ENCODE results near the gene SEBOX. TPM values are rescaled to one million over a fixed set of nuclear protein-coding genes. Genes with fewer than 3 reads are reported as not detected.

SEBOX gene
- total and polyA plus RNA-seq, 2 of the 8 experiments (the other 6 are each of a cell fraction or from before 2014, with no cell fraction given): not detected

- TF ChIP-seq, protein P1, sequence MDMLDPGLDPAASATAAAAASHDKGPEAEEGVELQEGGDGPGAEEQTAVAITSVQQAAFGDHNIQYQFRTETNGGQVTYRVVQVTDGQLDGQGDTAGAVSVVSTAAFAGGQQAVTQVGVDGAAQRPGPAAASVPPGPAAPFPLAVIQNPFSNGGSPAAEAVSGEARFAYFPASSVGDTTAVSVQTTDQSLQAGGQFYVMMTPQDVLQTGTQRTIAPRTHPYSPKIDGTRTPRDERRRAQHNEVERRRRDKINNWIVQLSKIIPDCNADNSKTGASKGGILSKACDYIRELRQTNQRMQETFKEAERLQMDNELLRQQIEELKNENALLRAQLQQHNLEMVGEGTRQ (IDR thresholded peaks at IDR 0.05; ENCODE audit: low read length): no peak
- no peak for TF ChIP-seq SIX5 (IDR thresholded peaks at IDR 0.05; ENCODE audit: low read depth, low read length)
- TF ChIP-seq TAF7 (optimal IDR thresholded peaks at IDR 0.05; ENCODE audit: borderline replicate concordance, low read depth, low read length): no peak
- no peak for TF ChIP-seq POU5F1 (IDR thresholded peaks at IDR 0.05; ENCODE audit: low read depth, low read length)
Observed at GRCh38 chr17:28370744-28371103, 5.7 kb upstream of the SEBOX start (continued).
